ENCODE data around the gene NUTM2A.
"Not testable (repeated sequence)": the region's sequence is repeated elsewhere in the genome, so short reads cannot be mapped to it uniquely, and the experiment has no call there.

Gene NUTM2A

DNA sequence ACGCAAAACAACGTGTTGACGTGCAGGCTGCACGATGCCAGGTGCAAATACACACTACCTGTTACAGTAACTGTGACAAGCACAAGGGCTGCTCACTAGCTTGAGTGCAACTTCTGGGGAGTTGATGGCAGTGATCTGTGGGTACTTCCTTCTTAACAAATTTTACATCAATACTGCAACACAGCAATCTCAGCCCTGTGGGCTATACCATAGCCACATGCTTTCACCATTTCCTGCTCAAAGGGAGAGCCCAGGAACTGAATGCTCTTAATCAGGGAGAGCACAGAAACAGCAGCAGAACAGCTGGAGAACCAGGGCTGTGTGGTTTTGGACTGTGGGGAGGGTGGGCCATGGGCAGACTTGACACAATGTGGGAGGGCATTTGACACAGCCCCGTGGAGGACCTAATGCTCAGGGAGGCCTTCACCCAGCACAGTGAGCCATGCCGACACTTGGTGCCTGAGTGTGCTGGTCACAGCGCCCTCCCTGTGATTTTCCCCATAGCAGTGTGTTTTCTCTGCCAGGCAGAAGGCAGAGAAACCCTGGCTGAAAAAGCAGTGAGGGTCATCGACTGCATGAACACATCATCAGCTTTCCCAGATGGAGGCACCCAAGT lies 12.0 kb upstream of the NUTM2A start:
- not testable (repeated sequence) for H3K4me3 ChIP-seq (ENCODE audit: low read depth, low read length); H3K4me2 ChIP-seq (ENCODE audit: low read length); H2AFZ ChIP-seq; H3K27ac ChIP-seq; H3K9ac ChIP-seq; H3K9me3 ChIP-seq (ENCODE audit: control insufficient read depth, low read length); H3K4me1 ChIP-seq; H3K36me3 ChIP-seq (ENCODE audit: control insufficient read depth, insufficient read depth, low read length); H3K27me3 ChIP-seq (ENCODE audit: control insufficient read depth, insufficient read depth, low read length); H3K79me2 ChIP-seq

DNA sequence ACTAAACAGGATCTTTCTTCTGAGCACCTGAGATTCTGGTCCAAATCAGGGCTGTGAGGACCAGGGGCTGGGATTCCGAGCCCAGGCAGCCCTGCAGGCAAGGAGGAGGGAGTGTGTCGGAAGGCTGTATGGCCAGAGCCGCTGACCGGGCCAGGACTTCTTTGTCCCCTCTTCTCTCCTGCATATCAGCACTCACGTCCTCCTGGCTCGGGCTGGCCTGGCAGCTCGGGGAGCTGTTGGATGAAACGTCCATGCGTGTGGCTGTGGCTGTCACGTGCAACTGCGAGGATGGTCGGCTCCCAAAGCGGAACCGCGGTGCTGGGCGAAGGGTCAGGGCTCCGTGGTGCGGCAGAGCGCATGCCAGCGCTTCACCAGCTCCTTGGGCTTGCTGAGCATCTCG lies 11.4 kb upstream of the NUTM2A start:
- not testable (repeated sequence) for H3K4me3 ChIP-seq (ENCODE audit: low read depth, low read length); H2AFZ ChIP-seq; H3K36me3 ChIP-seq (ENCODE audit: control insufficient read depth, insufficient read depth, low read length); H3K9me3 ChIP-seq (ENCODE audit: control insufficient read depth, low read length); H3K27me3 ChIP-seq (ENCODE audit: control insufficient read depth, insufficient read depth, low read length); H3K79me2 ChIP-seq; H3K27ac ChIP-seq; H3K4me2 ChIP-seq (ENCODE audit: low read length); H3K4me1 ChIP-seq; H3K9ac ChIP-seq

DNA sequence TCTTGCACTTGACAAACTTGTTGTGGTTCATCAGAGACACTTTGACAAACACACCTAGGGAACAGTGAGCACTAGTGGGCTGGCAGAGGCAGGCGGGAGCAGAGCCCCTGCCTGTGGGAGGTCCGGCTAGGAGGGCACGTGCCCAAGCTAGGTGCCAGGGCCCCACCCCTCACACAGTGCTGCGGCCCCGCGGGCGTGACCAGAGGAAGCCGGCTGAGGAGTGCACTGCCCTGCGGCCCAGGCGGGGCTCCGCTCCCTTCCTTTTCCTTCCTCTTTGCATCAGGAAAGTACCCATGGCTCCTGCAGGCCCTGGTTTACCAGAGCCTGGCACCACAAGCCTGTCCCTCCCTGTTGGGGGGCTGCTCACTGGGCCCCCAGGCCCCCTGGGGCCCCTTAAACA lies 9.1 kb upstream of the NUTM2A start:
- not testable (repeated sequence) for H3K27ac ChIP-seq; H3K4me3 ChIP-seq (ENCODE audit: low read depth, low read length); H3K4me2 ChIP-seq (ENCODE audit: low read length); H3K9me3 ChIP-seq (ENCODE audit: control insufficient read depth, low read length); H3K27me3 ChIP-seq (ENCODE audit: control insufficient read depth, insufficient read depth, low read length); H3K79me2 ChIP-seq; H3K4me1 ChIP-seq; H3K9ac ChIP-seq; H3K36me3 ChIP-seq (ENCODE audit: control insufficient read depth, insufficient read depth, low read length); H2AFZ ChIP-seq

- not testable (repeated sequence) for H3K27me3 ChIP-seq (ENCODE audit: control insufficient read depth, insufficient read depth, low read length); H3K9ac ChIP-seq; H3K4me2 ChIP-seq (ENCODE audit: low read length); H2AFZ ChIP-seq; H3K4me1 ChIP-seq; H3K36me3 ChIP-seq (ENCODE audit: control insufficient read depth, insufficient read depth, low read length); H3K79me2 ChIP-seq; H3K27ac ChIP-seq; H3K9me3 ChIP-seq (ENCODE audit: control insufficient read depth, low read length); H3K4me3 ChIP-seq (ENCODE audit: low read depth, low read length)
Measured at GRCh38 chr10:87219370-87219769, 5.9 kb upstream of the NUTM2A start.

GRCh38 chr10:87222789-87223188 lies 2.5 kb upstream of the NUTM2A start:
- not testable (repeated sequence) for H3K4me2 ChIP-seq (ENCODE audit: low read length); H3K27ac ChIP-seq; H3K9me3 ChIP-seq (ENCODE audit: control insufficient read depth, low read length); H3K4me3 ChIP-seq (ENCODE audit: low read depth, low read length); H3K9ac ChIP-seq; H3K27me3 ChIP-seq (ENCODE audit: control insufficient read depth, insufficient read depth, low read length); H3K36me3 ChIP-seq (ENCODE audit: control insufficient read depth, insufficient read depth, low read length); H3K4me1 ChIP-seq; H2AFZ ChIP-seq; H3K79me2 ChIP-seq

GRCh38 chr10:87228247-87228646 lies 3.0 kb downstream of the NUTM2A start:
- not testable (repeated sequence) for H3K79me2 ChIP-seq; H3K4me3 ChIP-seq (ENCODE audit: low read depth, low read length); H3K27ac ChIP-seq; H3K9ac ChIP-seq; H3K9me3 ChIP-seq (ENCODE audit: control insufficient read depth, low read length); H3K4me1 ChIP-seq; H3K27me3 ChIP-seq (ENCODE audit: control insufficient read depth, insufficient read depth, low read length); H2AFZ ChIP-seq; H3K36me3 ChIP-seq (ENCODE audit: control insufficient read depth, insufficient read depth, low read length); H3K4me2 ChIP-seq (ENCODE audit: low read length)

DNA sequence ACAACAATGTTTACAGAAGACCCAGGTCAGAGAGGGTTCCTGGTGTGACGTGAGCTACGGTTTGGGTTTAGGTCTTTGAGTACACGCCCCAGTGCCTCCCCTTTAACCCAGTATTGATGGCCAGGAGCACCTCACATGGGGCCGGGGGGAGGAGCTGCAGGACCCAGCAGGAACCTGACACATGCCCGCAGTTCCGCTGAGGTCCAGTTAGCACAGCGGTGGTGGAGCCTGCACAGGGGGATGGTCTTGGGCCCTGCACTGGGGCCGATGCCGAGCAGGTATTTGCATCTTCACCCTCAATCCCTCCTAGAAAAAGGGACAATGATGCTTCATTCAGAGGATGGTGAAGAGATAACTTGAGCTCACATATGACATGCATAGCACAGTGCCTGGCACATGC lies 4.0 kb downstream of the NUTM2A start:
- H3K27me3 ChIP-seq (ENCODE audit: control insufficient read depth, insufficient read depth, low read length); H3K27ac ChIP-seq; H3K9me3 ChIP-seq (ENCODE audit: control insufficient read depth, low read length); H3K4me2 ChIP-seq (ENCODE audit: low read length); H3K36me3 ChIP-seq (ENCODE audit: control insufficient read depth, insufficient read depth, low read length); H3K4me1 ChIP-seq; H2AFZ ChIP-seq; H3K4me3 ChIP-seq (ENCODE audit: low read depth, low read length); H3K79me2 ChIP-seq; H3K9ac ChIP-seq: not testable (repeated sequence)

GRCh38 chr10:87234854-87235253 lies 9.6 kb downstream of the NUTM2A start:
- H3K79me2 ChIP-seq; H3K27ac ChIP-seq; H3K4me1 ChIP-seq; H3K4me3 ChIP-seq (ENCODE audit: low read depth, low read length); H3K36me3 ChIP-seq (ENCODE audit: control insufficient read depth, insufficient read depth, low read length); H3K9me3 ChIP-seq (ENCODE audit: control insufficient read depth, low read length); H2AFZ ChIP-seq; H3K4me2 ChIP-seq (ENCODE audit: low read length); H3K27me3 ChIP-seq (ENCODE audit: control insufficient read depth, insufficient read depth, low read length); H3K9ac ChIP-seq: not testable (repeated sequence)

DNA sequence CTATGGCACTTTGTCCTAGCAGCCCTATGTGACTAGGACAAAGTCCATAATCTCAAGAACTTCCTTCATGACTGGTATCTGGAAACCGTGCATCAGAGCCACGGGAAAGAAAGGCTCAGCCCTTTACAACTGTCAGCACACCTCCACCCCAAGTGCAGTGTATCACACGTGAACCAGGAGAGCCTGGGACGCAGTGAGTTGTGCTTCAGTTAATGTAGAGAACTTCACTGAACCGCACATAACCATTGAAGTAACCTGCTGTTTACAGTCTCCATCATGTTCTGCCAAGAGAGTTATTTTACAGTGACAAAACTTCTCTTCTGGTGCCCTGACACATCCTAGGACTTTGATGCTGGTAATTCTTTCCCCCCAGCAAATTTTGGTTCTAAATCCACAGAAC lies 12.0 kb downstream of the NUTM2A start:
- not testable (repeated sequence) for H3K4me3 ChIP-seq (ENCODE audit: low read depth, low read length); H3K4me2 ChIP-seq (ENCODE audit: low read length); H2AFZ ChIP-seq; H3K27ac ChIP-seq; H3K79me2 ChIP-seq; H3K9ac ChIP-seq; H3K27me3 ChIP-seq (ENCODE audit: control insufficient read depth, insufficient read depth, low read length); H3K36me3 ChIP-seq (ENCODE audit: control insufficient read depth, insufficient read depth, low read length); H3K9me3 ChIP-seq (ENCODE audit: control insufficient read depth, low read length); H3K4me1 ChIP-seq

DNA sequence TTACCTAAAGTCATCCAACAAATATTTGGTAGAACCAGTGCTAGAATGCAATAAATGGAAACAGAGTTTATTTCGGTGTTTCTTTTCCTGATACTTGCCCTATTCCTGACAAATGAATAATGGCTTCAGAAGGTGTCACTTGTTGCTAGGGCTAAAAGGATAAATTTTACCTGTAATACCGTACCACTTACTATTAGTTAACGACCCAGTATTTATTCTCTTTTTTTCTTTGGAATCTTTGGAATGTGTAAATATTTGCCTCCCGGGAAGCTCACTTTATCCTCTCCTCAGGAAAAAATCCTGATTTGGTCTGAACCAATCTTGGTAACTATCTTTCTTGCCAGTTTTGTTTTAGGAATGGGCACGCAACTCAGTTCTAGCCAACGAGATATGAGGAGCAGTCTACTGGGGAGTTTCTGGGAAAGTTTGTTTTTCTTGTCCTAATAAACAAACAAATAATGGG lies 14.1 kb downstream of the NUTM2A start:
- H3K9ac ChIP-seq; H2AFZ ChIP-seq; H3K4me3 ChIP-seq (ENCODE audit: low read depth, low read length); H3K9me3 ChIP-seq (ENCODE audit: control insufficient read depth, low read length); H3K27me3 ChIP-seq (ENCODE audit: control insufficient read depth, insufficient read depth, low read length); H3K79me2 ChIP-seq; H3K4me1 ChIP-seq; H3K27ac ChIP-seq; H3K36me3 ChIP-seq (ENCODE audit: control insufficient read depth, insufficient read depth, low read length); H3K4me2 ChIP-seq (ENCODE audit: low read length): not testable (repeated sequence)

DNA sequence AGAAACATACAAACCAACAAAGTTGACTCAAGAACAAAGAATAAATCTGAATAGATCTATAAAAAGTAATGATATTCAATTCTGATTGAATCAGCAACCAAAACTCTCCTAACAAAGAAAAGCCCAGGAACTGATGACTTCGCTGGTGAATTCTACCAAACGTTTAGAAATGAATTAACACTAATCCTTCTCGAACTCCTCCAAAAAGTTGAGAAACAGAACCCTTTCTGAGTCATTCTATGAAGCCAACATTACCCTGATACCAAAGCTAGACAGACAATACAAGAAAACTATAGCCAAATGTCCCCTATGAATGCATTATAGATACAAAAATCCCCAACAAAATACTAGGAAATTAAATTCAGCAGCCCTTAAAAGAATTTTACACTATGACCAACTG lies 16.9 kb downstream of the NUTM2A start:
- not testable (repeated sequence) for H3K4me1 ChIP-seq; H3K9me3 ChIP-seq (ENCODE audit: control insufficient read depth, low read length); H3K27me3 ChIP-seq (ENCODE audit: control insufficient read depth, insufficient read depth, low read length); H3K27ac ChIP-seq; H2AFZ ChIP-seq; H3K4me2 ChIP-seq (ENCODE audit: low read length); H3K36me3 ChIP-seq (ENCODE audit: control insufficient read depth, insufficient read depth, low read length); H3K4me3 ChIP-seq (ENCODE audit: low read depth, low read length); H3K79me2 ChIP-seq; H3K9ac ChIP-seq

DNA sequence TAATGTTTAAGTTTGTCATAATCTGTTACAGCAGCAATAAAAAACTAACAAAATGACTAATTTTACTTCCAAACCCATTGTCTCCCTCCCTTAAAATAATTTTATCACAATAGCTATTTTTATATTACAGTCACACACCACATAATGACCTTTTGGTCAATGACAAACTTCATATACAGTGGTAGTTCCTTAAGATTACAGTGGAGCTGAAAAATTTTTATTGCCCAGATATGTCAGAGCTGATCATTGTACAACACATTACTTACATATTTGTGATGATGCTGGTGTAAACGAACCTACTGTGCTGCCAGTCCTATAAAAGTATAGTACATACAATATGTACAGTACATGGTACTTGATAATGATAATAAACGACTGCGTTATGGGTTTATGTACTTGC lies 22.1 kb downstream of the NUTM2A start:
- H3K4me2 ChIP-seq (ENCODE audit: low read length); H3K79me2 ChIP-seq; H2AFZ ChIP-seq; H3K36me3 ChIP-seq (ENCODE audit: control insufficient read depth, insufficient read depth, low read length); H3K9me3 ChIP-seq (ENCODE audit: control insufficient read depth, low read length); H3K27me3 ChIP-seq (ENCODE audit: control insufficient read depth, insufficient read depth, low read length); H3K4me3 ChIP-seq (ENCODE audit: low read depth, low read length); H3K4me1 ChIP-seq; H3K27ac ChIP-seq; H3K9ac ChIP-seq: not testable (repeated sequence)

All from parathyroid adenoma (tissue), 2 donors.